ENCODE measurements around the gene GRHPR. TPM values are rescaled to one million over a fixed set of nuclear protein-coding genes. Genes with fewer than 3 reads are reported as not detected.

Gene GRHPR
- polyA plus RNA-seq, 2 donors, result 36.5 to 92.2 TPM

GRCh38 chr9:37426846-37427245, 4.3 kb downstream of the GRHPR start:
- no peak overlapping the region for H3K27ac ChIP-seq (ENCODE audit: low read depth in 2 of 2, low read length in 1 of 2)
- peaks cover 17 to 22% of the 10 kb centered on the region in 2 donors for H3K4me1 ChIP-seq (ENCODE audit: control insufficient read depth in 2 of 2, insufficient read depth in 2 of 2, low read length in 1 of 2)
- peaks cover 10 to 16% of the 10 kb centered on the region in 2 donors for H3K36me3 ChIP-seq (ENCODE audit: control insufficient read depth in 2 of 2, insufficient read depth in 2 of 2, low read length in 1 of 2)
- no peaks in the 10 kb centered on the region for H3K27me3 ChIP-seq (ENCODE audit: control insufficient read depth in 1 of 2, insufficient read depth in 2 of 2, low read length in 2 of 2)
- H3K4me3 ChIP-seq (ENCODE audit: low read depth in 1 of 2, low read length in 2 of 2), result no peak overlapping the region
- H3K9me3 ChIP-seq (ENCODE audit: control insufficient read depth in 2 of 2, insufficient read depth in 1 of 2, low read depth in 1 of 2, low read length in 1 of 2), result no peaks in the 10 kb centered on the region
- WGBS, 2 donors, result 87 to 89% methylated on average over 6 of the region's 6 CpGs

DNA sequence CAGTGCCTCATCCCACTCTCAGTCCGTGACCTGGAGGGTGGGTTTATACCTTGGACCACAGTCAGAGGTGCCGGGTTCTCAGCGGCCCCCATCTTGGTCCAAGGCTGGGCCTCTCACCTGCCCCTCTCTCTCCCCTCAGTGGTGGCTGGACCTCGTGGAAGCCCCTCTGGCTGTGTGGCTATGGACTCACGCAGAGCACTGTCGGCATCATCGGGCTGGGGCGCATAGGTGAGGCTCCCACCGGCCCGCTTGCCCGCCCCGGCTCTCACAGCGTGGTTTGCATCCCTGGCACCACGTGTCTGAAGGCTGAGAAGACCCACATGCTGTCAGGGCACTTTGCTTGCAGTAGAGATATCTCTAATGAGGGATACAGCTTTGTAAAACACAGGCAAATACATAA, 5.8 kb downstream of the GRHPR start:
- H3K4me3 ChIP-seq (ENCODE audit: low read depth in 1 of 2, low read length in 2 of 2), result no peak overlapping the region
- peaks cover 17 to 22% of the 10 kb centered on the region in 2 donors for H3K4me1 ChIP-seq (ENCODE audit: control insufficient read depth in 2 of 2, insufficient read depth in 2 of 2, low read length in 1 of 2)
- H3K27me3 ChIP-seq (ENCODE audit: control insufficient read depth in 1 of 2, insufficient read depth in 2 of 2, low read length in 2 of 2), result no peaks in the 10 kb centered on the region
- no peak overlapping the region for H3K27ac ChIP-seq (ENCODE audit: low read depth in 2 of 2, low read length in 1 of 2)
- no peaks in the 10 kb centered on the region for H3K9me3 ChIP-seq (ENCODE audit: control insufficient read depth in 2 of 2, insufficient read depth in 1 of 2, low read depth in 1 of 2, low read length in 1 of 2)
- peaks cover 10 to 19% of the 10 kb centered on the region in 2 donors for H3K36me3 ChIP-seq (ENCODE audit: control insufficient read depth in 2 of 2, insufficient read depth in 2 of 2, low read length in 1 of 2)
- WGBS, 2 donors, result 90 to 92% methylated on average over 14 of the region's 14 CpGs

- H3K27ac ChIP-seq (ENCODE audit: low read depth in 2 of 2, low read length in 1 of 2), result no peak overlapping the region
- no peaks in the 10 kb centered on the region for H3K9me3 ChIP-seq (ENCODE audit: control insufficient read depth in 2 of 2, insufficient read depth in 1 of 2, low read depth in 1 of 2, low read length in 1 of 2)
- no peaks in the 10 kb centered on the region for H3K27me3 ChIP-seq (ENCODE audit: control insufficient read depth in 1 of 2, insufficient read depth in 2 of 2, low read length in 2 of 2)
- H3K36me3 ChIP-seq (ENCODE audit: control insufficient read depth in 2 of 2, insufficient read depth in 2 of 2, low read length in 1 of 2), result peaks cover 10 to 24% of the 10 kb centered on the region in 2 donors
- 84 to 88% methylated on average over 17 of the region's 17 CpGs for WGBS, 2 donors
- peaks cover 9 to 10% of the 10 kb centered on the region in 2 donors for H3K4me1 ChIP-seq (ENCODE audit: control insufficient read depth in 2 of 2, insufficient read depth in 2 of 2, low read length in 1 of 2)
- no peak overlapping the region for H3K4me3 ChIP-seq (ENCODE audit: low read depth in 1 of 2, low read length in 2 of 2)
These were observed 7.2 kb downstream of the GRHPR start for GRCh38 chr9:37429441-37430285.

DNA sequence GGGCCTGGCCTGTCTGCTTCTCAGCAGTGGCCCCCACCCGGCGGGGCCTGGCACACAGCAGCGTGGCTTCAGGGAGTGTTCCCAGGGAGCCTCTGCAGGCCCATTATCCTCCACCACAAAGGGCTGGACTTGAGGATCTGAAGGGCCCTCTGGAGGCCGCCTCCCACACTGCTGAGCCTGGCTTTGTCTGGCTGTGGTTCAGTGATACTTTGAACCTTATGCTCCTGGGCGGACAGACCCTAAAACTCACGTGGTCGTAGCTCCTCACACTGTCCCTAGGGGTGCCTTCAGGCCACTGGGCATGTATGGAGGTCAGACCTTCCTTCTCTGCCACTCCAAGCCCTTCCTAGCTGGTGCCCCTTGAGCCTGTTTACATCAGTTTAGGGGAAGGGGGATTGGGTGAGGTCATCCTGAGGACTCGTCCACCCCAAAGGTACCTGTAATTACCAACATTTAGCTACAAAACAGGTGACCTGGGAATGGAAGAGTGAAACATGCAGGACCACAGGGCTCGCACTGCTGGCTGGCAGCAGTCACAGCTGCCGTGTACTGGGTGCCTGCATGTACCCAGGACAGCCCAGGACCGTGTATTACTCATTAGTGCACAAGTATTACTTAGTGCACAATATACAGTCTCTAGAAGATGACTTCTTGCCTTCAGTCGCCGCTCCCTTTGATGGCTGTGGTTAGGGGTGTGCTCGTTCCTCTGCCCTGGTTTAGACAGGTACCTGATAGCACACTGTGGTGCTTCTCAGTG, 8.5 kb downstream of the GRHPR start:
- 71 to 76% methylated on average over 14 of the region's 14 CpGs for WGBS, 2 donors
- H3K27me3 ChIP-seq (ENCODE audit: control insufficient read depth in 1 of 2, insufficient read depth in 2 of 2, low read length in 2 of 2), result no peaks in the 10 kb centered on the region
- H3K4me1 ChIP-seq (ENCODE audit: control insufficient read depth in 2 of 2, insufficient read depth in 2 of 2, low read length in 1 of 2), result peaks cover 0 to 3% of the 10 kb centered on the region in 2 donors
- no peak overlapping the region for H3K27ac ChIP-seq (ENCODE audit: low read depth in 2 of 2, low read length in 1 of 2)
- no peaks in the 10 kb centered on the region for H3K9me3 ChIP-seq (ENCODE audit: control insufficient read depth in 2 of 2, insufficient read depth in 1 of 2, low read depth in 1 of 2, low read length in 1 of 2)
- H3K36me3 ChIP-seq (ENCODE audit: control insufficient read depth in 2 of 2, insufficient read depth in 2 of 2, low read length in 1 of 2), result peaks cover 14 to 24% of the 10 kb centered on the region in 2 donors
- no peak overlapping the region for H3K4me3 ChIP-seq (ENCODE audit: low read depth in 1 of 2, low read length in 2 of 2)

DNA sequence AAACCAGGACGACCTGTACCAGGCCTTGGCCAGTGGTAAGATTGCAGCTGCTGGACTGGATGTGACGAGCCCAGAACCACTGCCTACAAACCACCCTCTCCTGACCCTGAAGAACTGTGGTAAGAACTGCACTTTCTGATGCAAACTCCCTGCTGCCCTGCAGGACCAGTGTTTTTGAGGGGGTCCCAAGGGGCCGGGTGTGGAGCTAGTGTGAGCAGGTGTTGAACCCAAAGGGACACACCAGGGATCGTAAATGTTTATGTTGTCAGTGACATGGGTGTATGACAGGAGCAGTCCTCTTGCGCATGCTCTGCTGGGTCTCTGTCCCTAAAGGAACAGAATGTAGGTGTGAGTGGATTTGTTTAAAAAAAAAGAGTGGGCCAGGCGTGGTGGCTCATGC, 9.5 kb downstream of the GRHPR start:
- H3K36me3 ChIP-seq (ENCODE audit: control insufficient read depth in 2 of 2, insufficient read depth in 2 of 2, low read length in 1 of 2), result peaks cover 17 to 22% of the 10 kb centered on the region in 2 donors
- peaks cover 0 to 3% of the 10 kb centered on the region in 2 donors for H3K4me1 ChIP-seq (ENCODE audit: control insufficient read depth in 2 of 2, insufficient read depth in 2 of 2, low read length in 1 of 2)
- H3K9me3 ChIP-seq (ENCODE audit: control insufficient read depth in 2 of 2, insufficient read depth in 1 of 2, low read depth in 1 of 2, low read length in 1 of 2), result no peaks in the 10 kb centered on the region
- no peak overlapping the region for H3K4me3 ChIP-seq (ENCODE audit: low read depth in 1 of 2, low read length in 2 of 2)
- 83% methylated on average over 6 of the region's 6 CpGs for WGBS, 2 donors
- H3K27ac ChIP-seq (ENCODE audit: low read depth in 2 of 2, low read length in 1 of 2), result no peak overlapping the region
- no peaks in the 10 kb centered on the region for H3K27me3 ChIP-seq (ENCODE audit: control insufficient read depth in 1 of 2, insufficient read depth in 2 of 2, low read length in 2 of 2)

DNA sequence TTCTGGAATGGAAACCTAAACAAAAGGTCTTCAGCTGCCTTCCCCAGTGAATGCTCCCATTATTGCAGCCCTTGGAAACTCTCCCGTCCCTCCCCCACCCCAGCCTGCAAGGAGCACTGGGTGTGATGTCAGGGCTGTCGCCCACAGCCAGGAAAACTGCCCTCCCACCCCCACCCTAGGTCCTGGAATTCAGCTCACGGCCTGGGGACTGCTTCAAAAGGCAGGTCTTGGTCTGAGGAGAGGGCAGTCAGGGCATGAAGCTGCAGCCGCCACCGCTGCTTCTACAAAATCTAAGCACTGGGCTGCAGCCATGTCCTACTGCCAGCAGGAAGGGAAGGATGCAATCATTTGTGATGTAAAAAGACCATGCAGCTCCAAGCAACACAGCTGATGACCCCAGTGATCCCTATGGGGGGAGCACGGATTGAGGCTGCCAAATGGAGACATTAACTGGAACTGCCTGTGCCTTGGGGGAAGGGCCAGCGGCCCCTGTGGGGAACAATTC, 11.4 kb downstream of the GRHPR start:
- no peak overlapping the region for H3K27ac ChIP-seq (ENCODE audit: low read depth in 2 of 2, low read length in 1 of 2)

GRCh38 chr9:37436540-37436939, 14.0 kb downstream of the GRHPR start:
- 90 to 93% methylated on average over 5 of the region's 5 CpGs for WGBS, 2 donors
- Histone ChIP-seq H3K27me3 (ENCODE audit: control insufficient read depth in 1 of 2, insufficient read depth in 2 of 2, low read length in 2 of 2) (no peaks in the 10 kb centered on the region), H3K27ac (ENCODE audit: low read depth in 2 of 2, low read length in 1 of 2) (no peak overlapping the region), H3K9me3 (ENCODE audit: control insufficient read depth in 2 of 2, insufficient read depth in 1 of 2, low read depth in 1 of 2, low read length in 1 of 2) (no peaks in the 10 kb centered on the region), H3K4me3 (ENCODE audit: low read depth in 1 of 2, low read length in 2 of 2) (no peak overlapping the region), H3K4me1 (ENCODE audit: control insufficient read depth in 2 of 2, insufficient read depth in 2 of 2, low read length in 1 of 2) (peaks cover 0 to 3% of the 10 kb centered on the region in 2 donors), H3K36me3 (ENCODE audit: control insufficient read depth in 2 of 2, insufficient read depth in 2 of 2, low read length in 1 of 2) (peaks cover 30 to 38% of the 10 kb centered on the region in 2 donors)

More for the DNA sequence above, 11.4 kb downstream of the GRHPR start:
- H3K4me1 ChIP-seq (ENCODE audit: control insufficient read depth in 2 of 2, insufficient read depth in 2 of 2, low read length in 1 of 2), result peaks cover 0 to 3% of the 10 kb centered on the region in 2 donors
- 63 to 67% methylated on average over 7 of the region's 7 CpGs for WGBS, 2 donors
- H3K9me3 ChIP-seq (ENCODE audit: control insufficient read depth in 2 of 2, insufficient read depth in 1 of 2, low read depth in 1 of 2, low read length in 1 of 2), result no peaks in the 10 kb centered on the region
- H3K27me3 ChIP-seq (ENCODE audit: control insufficient read depth in 1 of 2, insufficient read depth in 2 of 2, low read length in 2 of 2), result no peaks in the 10 kb centered on the region
- no peak overlapping the region for H3K4me3 ChIP-seq (ENCODE audit: low read depth in 1 of 2, low read length in 2 of 2)
- peaks cover 19 to 26% of the 10 kb centered on the region in 2 donors for H3K36me3 ChIP-seq (ENCODE audit: control insufficient read depth in 2 of 2, insufficient read depth in 2 of 2, low read length in 1 of 2)

DNA sequence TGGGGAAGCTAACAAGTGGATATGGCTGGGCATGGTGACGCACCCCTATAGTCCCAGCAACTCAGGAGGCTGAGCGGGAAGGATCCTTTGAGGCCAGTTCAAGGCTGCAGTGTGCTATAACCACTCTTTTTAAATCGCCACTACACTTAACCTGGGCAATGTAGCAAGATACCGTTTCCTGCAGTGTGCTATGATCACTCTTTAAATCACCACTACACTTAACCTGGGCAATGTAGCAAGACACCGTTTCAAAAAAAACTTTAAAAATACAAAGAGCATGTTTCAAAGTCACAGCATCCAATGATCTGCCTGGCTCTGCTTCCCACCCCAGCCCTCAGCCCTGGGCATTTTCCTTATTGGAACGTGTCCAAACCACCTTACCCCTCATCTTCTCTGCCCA, 14.5 kb downstream of the GRHPR start:
- peaks cover 34 to 42% of the 10 kb centered on the region in 2 donors for H3K36me3 ChIP-seq (ENCODE audit: control insufficient read depth in 2 of 2, insufficient read depth in 2 of 2, low read length in 1 of 2)
- 92 to 94% methylated on average over 6 of the region's 6 CpGs for WGBS, 2 donors
- H3K4me1 ChIP-seq (ENCODE audit: control insufficient read depth in 2 of 2, insufficient read depth in 2 of 2, low read length in 1 of 2), result peaks cover 0 to 3% of the 10 kb centered on the region in 2 donors

DNA sequence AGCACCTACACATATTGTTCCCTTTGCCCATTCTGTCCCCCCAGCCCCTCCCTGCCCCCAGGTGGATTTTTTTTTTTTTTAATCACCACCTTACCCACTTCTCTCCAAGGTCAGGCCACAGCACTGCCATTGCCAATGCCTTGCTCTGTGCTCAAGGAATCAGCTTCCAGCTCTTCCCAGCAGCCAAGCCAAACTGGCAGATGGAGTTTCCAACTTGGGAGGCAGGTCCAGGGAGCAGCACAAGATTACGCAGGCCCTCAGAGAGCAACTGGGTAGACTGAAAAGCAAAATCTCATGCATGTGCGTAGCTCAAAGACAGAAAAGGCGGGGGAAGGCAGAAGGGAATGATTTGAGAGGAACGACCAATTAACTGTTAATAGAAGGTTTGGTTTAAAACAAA, 15.1 kb downstream of the GRHPR start:
- Histone ChIP-seq H3K36me3 (ENCODE audit: control insufficient read depth in 2 of 2, insufficient read depth in 2 of 2, low read length in 1 of 2) (peaks cover 36 to 45% of the 10 kb centered on the region in 2 donors), H3K9me3 (ENCODE audit: control insufficient read depth in 2 of 2, insufficient read depth in 1 of 2, low read depth in 1 of 2, low read length in 1 of 2) (no peaks in the 10 kb centered on the region), H3K4me1 (ENCODE audit: control insufficient read depth in 2 of 2, insufficient read depth in 2 of 2, low read length in 1 of 2) (peaks cover 0 to 3% of the 10 kb centered on the region in 2 donors), H3K4me3 (ENCODE audit: low read depth in 1 of 2, low read length in 2 of 2) (no peak overlapping the region), H3K27ac (ENCODE audit: low read depth in 2 of 2, low read length in 1 of 2) (no peak overlapping the region), H3K27me3 (ENCODE audit: control insufficient read depth in 1 of 2, insufficient read depth in 2 of 2, low read length in 2 of 2) (no peaks in the 10 kb centered on the region)
- 92% methylated on average over 4 of the region's 4 CpGs for WGBS, 2 donors

More for the DNA sequence above, 14.5 kb downstream of the GRHPR start:
- no peaks in the 10 kb centered on the region for H3K9me3 ChIP-seq (ENCODE audit: control insufficient read depth in 2 of 2, insufficient read depth in 1 of 2, low read depth in 1 of 2, low read length in 1 of 2)
- H3K27me3 ChIP-seq (ENCODE audit: control insufficient read depth in 1 of 2, insufficient read depth in 2 of 2, low read length in 2 of 2), result no peaks in the 10 kb centered on the region
- H3K27ac ChIP-seq (ENCODE audit: low read depth in 2 of 2, low read length in 1 of 2), result no peak overlapping the region
- no peak overlapping the region for H3K4me3 ChIP-seq (ENCODE audit: low read depth in 1 of 2, low read length in 2 of 2)

All from esophagus (tissue), 2 donors.